Immature natural killer cell (primary cell): Measurements from ENCODE around the gene CTR9. TPM values are rescaled to one million over a fixed set of nuclear protein-coding genes. Genes with fewer than 3 reads are reported as not detected.

ENCODE experiments used
- DNase-seq, 3 donors: peaks; one replicate each; pipeline ENCODE4 v3.0.0; 2022; ENCODE audit warnings: mixed read lengths in 1 of 3
- H3K27ac Mint-ChIP-seq, 6 donors: one replicate each; pipeline ENCODE4 v1.8.0; 2020; ENCODE audit warnings: mixed read lengths in 6 of 6, mild to moderate bottlenecking in 5 of 6, inconsistent platforms in 4 of 6, moderate library complexity in 3 of 6
- H3K27me3 Mint-ChIP-seq, 3 donors: one replicate each; pipeline ENCODE4 v1.8.0; 2020 to 2021; ENCODE audit warnings: low read depth in 3 of 3, mild to moderate bottlenecking in 3 of 3, mixed read lengths in 3 of 3, moderate library complexity in 3 of 3, inconsistent platforms in 1 of 3
- H3K36me3 Mint-ChIP-seq, 3 donors: one replicate each; pipeline ENCODE4 v1.8.0; 2020; ENCODE audit warnings: mixed read lengths in 3 of 3, inconsistent platforms in 2 of 3, mild to moderate bottlenecking in 2 of 3
- H3K4me1 Mint-ChIP-seq, 2 donors: one replicate each; pipeline ENCODE4 v1.8.0; 2020; ENCODE audit warnings: inconsistent platforms in 2 of 2, mild to moderate bottlenecking in 2 of 2, mixed read lengths in 2 of 2, moderate library complexity in 1 of 2
- H3K4me3 Mint-ChIP-seq, 5 donors: one replicate each; pipeline ENCODE4 v1.8.0; 2020; ENCODE audit warnings: mild to moderate bottlenecking in 5 of 5, mixed read lengths in 5 of 5, inconsistent platforms in 3 of 5, moderate library complexity in 3 of 5
- H3K9me3 Mint-ChIP-seq, 6 donors: one replicate each; pipeline ENCODE4 v1.8.0; 2020; ENCODE audit warnings: mild to moderate bottlenecking in 6 of 6, mixed read lengths in 6 of 6, inconsistent platforms in 4 of 6, moderate library complexity in 3 of 6
- polyA plus RNA-seq, 3 donors: library from polyadenylated mRNA; unstranded; fragments of 300-500 nt; fragmentation: Illumina TruSeq; gene quantifications; one replicate each; pipeline ENCODE4 v1.2.3, GENCODE V29; 2021

CTR9 gene
- polyA plus RNA-seq, 3 donors from 2014 or later, result 32.6 to 68.0 (median 43.2) TPM

DNA sequence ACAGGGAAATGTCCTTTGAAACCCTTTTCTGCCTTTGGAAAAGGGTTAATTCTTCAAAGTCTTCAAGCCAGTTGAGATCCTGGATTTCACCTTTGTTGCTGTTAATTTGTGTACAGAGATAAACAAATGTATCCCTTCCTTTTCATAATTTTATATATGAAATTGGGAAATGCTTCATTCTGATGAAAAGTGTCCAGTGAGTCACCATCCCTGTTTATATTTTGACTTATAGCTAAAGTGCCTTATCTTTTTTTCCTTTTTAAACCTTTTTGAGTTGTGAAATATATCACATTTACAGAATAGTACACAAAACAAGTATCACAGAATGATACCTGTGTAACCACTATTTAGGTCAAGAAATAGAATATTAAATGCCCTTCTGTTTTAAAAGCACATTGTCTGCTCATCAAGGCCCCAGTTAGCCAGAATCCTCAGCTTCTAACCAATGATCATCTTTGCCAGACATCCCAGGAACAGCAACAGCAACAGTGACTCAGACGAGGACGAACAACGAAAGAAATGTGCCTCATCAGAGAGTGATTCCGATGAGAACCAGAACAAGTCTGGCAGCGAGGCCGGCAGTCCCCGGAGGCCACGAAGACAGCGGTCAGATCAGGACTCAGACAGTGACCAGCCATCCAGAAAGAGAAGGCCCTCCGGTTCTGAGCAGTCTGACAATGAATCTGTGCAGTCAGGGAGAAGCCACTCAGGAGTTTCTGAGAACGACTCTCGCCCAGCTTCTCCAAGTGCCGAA lies 27.3 kb downstream of the CTR9 start:
- H3K4me1 Mint-ChIP-seq, result no peaks in the 10 kb centered on the region

DNA sequence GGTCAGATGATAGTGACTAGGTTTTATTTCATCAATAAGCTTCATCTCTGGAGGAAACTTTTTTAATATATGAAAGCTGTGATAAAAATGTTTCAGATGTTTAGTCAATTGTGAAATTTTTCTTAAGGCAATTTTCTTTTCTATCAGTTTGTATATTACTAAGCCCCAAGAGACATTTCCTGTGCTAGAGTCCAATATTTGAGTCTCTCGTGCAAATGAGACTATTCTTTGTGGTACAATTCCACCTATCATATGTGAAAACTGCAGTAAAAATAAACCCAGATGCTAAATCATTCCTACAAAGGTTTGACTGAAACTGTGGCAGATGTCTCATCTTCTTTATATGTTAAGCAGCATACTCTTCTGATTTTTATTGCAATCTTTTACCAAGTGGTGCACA lies 28.0 kb downstream of the CTR9 start:
- H3K36me3 Mint-ChIP-seq, result peaks cover 18 to 46% (median 34%) of the 10 kb centered on the region in 3 donors
- H3K9me3 Mint-ChIP-seq, result no peaks in the 10 kb centered on the region
- no peaks in the 10 kb centered on the region for H3K4me1 Mint-ChIP-seq
- H3K27ac Mint-ChIP-seq, result peak overlapping the region in 2 of 6 donors; percentile 29 to 41
- peaks cover 0 to 7% (median 0%) of the 10 kb centered on the region in 3 donors for H3K27me3 Mint-ChIP-seq
- no peak overlapping the region for H3K4me3 Mint-ChIP-seq
- DNase-seq, result no peak

More for the DNA sequence above, 27.3 kb downstream of the CTR9 start:
- Mint-ChIP-seq H3K36me3 (peaks cover 18 to 53% (median 39%) of the 10 kb centered on the region in 3 donors), H3K4me3 (no peak overlapping the region), H3K27me3 (peaks cover 0 to 7% (median 0%) of the 10 kb centered on the region in 3 donors), H3K9me3 (no peaks in the 10 kb centered on the region), H3K27ac (peak overlapping the region in 2 of 6 donors; percentile 21 to 44)
- DNase-seq, result no peak

DNA sequence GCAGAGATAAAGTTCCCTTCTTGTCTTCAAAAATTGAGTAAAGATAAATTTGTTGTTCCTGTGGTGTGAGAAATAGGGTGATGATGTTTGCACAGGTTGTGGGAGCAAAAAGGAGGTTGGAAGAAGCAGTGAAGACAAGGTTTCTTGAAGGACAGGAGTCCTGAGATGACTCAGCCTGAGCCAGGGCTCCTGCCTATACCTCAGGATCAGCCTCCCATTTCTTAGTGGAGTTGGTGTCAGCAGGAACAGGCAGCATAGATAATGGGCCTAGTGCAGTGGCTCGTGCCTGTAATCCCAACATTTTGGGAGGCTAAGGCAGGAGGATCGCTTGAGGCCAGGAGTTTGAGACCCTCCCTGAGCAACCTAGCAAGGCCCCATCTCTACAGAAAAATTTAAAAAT lies 29.0 kb downstream of the CTR9 start:
- DNase-seq, result no peak
- Mint-ChIP-seq H3K4me1 (no peaks in the 10 kb centered on the region), H3K27me3 (peaks cover 0 to 5% (median 0%) of the 10 kb centered on the region in 3 donors), H3K4me3 (no peak overlapping the region), H3K27ac (peak overlapping the region in 2 of 6 donors; percentile 5 to 76), H3K36me3 (peaks cover 10 to 37% (median 24%) of the 10 kb centered on the region in 3 donors), H3K9me3 (no peaks in the 10 kb centered on the region)

DNA sequence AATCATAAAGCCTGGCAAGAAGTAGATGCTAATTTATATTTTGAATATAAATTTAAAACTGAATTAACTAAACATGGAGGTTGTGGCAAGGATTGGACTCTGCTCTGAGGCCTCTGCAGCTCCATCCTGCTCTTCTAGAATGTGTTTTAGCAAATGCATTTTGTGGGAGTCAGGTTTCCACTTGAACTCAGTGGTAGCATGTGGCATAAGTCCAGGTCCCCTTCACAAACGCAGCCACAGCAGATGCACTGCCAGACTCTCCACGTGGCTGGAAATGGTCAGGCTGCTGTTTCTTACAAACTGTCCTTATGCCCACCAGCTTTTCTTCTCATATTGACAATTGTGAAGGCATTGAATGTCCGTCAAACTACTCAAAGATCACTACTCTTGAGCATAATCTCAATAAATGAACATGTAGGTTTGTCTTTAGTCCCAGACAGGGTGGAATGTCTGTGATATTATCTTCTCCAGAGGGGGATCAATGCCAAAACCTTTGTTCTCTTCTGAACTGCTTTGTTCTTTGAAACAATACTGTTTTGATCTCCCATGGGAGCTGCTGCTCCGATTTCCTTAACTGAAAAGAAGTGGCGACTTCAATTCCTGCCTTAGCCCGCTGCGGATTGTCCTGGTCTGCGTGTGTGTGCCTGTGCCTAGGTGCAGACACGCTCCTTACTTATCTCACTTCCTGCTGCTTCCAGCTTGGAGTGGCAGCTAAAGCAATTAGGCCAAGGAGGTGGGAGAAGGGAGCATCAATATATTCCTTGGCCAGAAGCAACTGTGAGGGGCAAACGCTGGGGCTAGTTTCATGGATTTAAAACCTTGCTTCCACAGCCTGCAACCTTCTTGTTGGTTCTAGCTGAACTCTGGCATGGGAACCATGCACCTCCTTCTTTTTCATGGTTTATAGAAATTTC lies 33.4 kb downstream of the CTR9 start:
- Mint-ChIP-seq H3K4me1 (no peaks in the 10 kb centered on the region), H3K9me3 (no peaks in the 10 kb centered on the region), H3K4me3 (no peak overlapping the region), H3K27ac (no peak overlapping the region), H3K27me3 (peaks cover 0 to 3% (median 0%) of the 10 kb centered on the region in 3 donors), H3K36me3 (peaks cover 0 to 7% (median 0%) of the 10 kb centered on the region in 3 donors)
- DNase-seq, result no peak

DNA sequence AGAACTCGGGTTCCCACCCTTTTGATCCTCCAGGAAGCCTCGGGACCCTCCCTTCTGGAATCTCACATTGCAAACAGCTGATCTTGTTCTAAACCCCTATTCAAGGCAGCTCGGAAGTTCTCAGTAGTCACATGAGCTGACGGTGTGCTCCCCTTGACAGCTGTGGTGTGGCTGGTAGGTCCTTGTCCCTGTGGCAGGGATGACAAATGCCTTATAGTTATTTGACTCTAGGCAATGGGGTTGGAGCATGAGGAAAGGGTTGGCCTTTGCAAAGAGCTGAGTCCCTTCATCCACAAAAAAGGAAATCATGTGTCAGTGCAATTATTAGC lies 34.1 kb downstream of the CTR9 start:
- H3K27ac Mint-ChIP-seq, result no peak overlapping the region
- DNase-seq, result no peak
- H3K27me3 Mint-ChIP-seq, result no peaks in the 10 kb centered on the region

DNA sequence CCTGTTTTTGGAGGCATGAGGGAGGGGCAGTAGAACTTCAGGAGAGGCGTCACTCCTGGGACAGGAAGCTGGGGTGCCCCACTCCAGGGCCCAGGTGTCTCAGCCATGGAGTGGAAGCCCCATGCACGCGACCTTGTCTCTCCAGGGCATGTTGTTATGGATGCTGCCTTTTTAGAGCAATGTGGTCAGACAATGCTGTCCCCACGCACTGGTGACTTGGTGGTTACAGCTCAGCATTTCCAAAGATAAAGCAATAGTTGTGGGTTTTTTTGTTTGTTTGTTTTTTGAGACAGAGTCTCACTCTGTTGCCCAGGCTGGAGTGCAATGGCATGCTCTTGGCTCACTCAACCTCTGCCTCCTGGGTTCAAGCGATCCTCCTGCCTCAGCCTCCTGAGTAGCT lies 35.4 kb downstream of the CTR9 start:
- H3K4me1 Mint-ChIP-seq, result no peaks in the 10 kb centered on the region
- H3K4me3 Mint-ChIP-seq, result no peak overlapping the region
- peaks cover 0 to 4% (median 0%) of the 10 kb centered on the region in 3 donors for H3K27me3 Mint-ChIP-seq
- no peak for DNase-seq
- no peaks in the 10 kb centered on the region for H3K36me3 Mint-ChIP-seq
- no peaks in the 10 kb centered on the region for H3K9me3 Mint-ChIP-seq
- H3K27ac Mint-ChIP-seq, result no peak overlapping the region

More for the DNA sequence above, 34.1 kb downstream of the CTR9 start:
- no peak overlapping the region for H3K4me3 Mint-ChIP-seq
- no peaks in the 10 kb centered on the region for H3K4me1 Mint-ChIP-seq
- peaks cover 0 to 3% (median 0%) of the 10 kb centered on the region in 3 donors for H3K36me3 Mint-ChIP-seq
- no peaks in the 10 kb centered on the region for H3K9me3 Mint-ChIP-seq

DNA sequence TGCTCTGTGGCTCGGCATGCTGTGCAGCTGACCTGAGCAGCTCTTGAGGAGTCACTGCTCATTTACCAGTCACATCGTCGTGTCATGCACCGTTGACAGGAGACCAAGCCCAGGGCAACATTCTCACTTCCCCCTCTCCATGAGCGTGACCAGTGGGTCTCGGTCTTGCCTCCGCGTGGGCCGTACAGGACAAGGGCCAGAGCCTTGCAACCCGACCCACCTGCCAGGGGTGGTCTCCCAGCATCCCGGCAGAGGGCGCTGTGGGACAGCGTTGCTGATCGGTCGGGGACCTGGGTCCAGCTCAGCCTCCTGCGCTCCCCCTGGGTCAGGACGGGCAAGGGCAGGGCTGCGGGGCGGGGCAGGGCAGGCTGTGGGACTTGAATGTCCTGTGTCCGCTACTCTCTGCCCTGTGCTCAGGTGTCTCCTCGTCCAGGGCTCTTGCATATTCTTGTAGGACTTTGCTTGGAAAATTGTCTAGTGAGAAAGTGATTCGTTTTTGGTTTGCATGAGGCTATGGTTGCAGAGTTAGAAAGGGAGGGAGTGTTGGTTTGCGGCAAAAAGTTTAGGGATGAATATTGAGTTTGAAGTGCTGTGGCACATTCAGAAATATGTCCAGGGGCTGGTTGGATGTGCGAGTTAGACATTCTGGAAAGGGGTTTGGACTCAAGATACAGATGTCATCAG lies 41.5 kb downstream of the CTR9 start:
- peaks cover 0 to 13% (median 10%) of the 10 kb centered on the region in 3 donors for H3K36me3 Mint-ChIP-seq
- peak overlapping the region in 1 of 6 donors; percentile 18 for H3K27ac Mint-ChIP-seq
- DNase-seq, result peak; percentile 75 to 80 (median 77)

DNA sequence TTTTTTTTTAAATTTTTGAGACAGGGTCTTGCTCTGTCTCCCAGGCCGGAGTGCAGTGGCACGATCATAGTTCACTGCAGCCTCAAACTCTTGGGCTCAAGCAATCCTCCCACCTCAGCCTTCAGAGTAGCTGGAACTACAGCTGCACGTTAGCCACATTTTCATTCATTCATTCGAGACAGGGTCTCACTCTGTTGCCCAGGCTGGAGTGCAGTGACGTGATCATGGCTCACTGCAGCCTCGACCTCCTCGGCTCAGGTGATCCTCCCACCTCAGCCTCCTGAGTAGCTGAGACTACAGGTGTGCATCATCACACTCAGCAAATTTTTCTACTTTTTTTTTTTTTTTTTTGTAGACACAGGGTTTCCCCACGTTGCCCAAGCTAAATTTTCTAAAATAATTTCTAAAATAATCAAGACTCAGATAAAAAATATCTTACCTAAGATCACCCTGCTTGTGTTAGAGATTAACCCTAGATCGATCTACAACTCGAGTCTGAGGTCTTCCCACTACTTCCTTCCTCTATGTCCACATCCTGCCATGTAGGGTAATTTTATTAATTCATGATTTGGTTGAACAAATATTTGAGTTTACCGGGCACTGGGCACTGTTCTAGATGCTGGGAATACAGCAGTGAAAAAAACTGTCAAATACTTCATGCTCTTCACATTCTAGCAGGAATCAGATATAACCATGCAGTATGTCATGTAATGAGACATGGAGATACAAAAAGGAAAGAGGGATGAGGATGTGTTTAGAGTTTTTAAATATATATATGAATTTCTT lies 42.6 kb downstream of the CTR9 start:
- Mint-ChIP-seq H3K36me3 (peaks cover 0 to 17% (median 10%) of the 10 kb centered on the region in 3 donors), H3K4me3 (peak overlapping the region in 2 of 5 donors; percentile 6 to 43), H3K4me1 (peaks cover 27 to 42% of the 10 kb centered on the region in 2 donors), H3K27me3 (peaks cover 0 to 11% (median 2%) of the 10 kb centered on the region in 3 donors), H3K27ac (no peak overlapping the region), H3K9me3 (no peaks in the 10 kb centered on the region)
- no peak for DNase-seq

More for the DNA sequence above, 41.5 kb downstream of the CTR9 start:
- Mint-ChIP-seq H3K9me3 (no peaks in the 10 kb centered on the region), H3K27me3 (peaks cover 0 to 8% (median 2%) of the 10 kb centered on the region in 3 donors), H3K4me3 (peak overlapping the region in 2 of 5 donors; percentile 3 to 12), H3K4me1 (peaks cover 23 to 32% of the 10 kb centered on the region in 2 donors)

DNA sequence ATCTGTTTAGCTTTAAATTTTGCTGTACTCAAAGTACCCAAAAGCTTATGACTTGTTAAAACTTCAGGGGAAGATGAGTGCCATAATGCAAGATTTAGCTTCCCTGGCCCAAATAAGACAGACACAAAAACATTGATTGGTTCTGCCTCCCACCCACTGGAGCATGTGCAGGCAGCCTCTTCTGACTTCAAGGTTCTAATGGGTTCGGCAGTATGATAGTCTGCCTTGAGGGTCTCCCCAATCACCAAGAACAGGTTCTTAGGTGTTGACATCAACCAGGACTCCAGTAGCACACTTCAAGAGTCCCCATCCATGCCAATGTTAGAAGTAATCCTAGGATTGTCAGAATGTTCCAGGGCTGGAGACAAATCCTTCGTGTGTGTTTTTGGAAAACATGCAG lies 45.1 kb downstream of the CTR9 start:
- peaks cover 17 to 41% (median 27%) of the 10 kb centered on the region in 3 donors for H3K36me3 Mint-ChIP-seq
- peaks cover 40 to 67% of the 10 kb centered on the region in 2 donors for H3K4me1 Mint-ChIP-seq
- peak overlapping the region in 1 of 6 donors; percentile 35 for H3K27ac Mint-ChIP-seq

DNA sequence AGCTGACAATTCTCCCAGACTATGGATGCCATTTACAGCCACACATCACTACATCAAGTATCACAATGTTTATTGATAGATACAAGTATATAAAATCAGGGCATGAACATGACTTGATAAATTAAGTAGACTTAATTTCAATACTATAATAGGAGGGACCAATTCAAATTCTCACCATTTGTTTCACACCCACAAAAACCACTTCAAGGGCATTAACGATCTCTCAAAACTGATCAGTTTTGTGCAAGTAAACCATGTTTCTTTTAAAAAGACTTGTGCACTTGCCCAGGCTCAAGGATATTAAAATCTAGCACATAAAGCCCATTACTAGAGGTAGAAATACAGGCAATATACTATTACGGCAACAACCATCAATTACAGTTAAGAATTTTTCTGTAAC lies 46.0 kb downstream of the CTR9 start:
- peaks cover 0 to 7% (median 0%) of the 10 kb centered on the region in 3 donors for H3K27me3 Mint-ChIP-seq
- H3K4me3 Mint-ChIP-seq, result no peak overlapping the region
- no peak for DNase-seq
- H3K36me3 Mint-ChIP-seq, result peaks cover 19 to 49% (median 34%) of the 10 kb centered on the region in 3 donors
- H3K9me3 Mint-ChIP-seq, result no peaks in the 10 kb centered on the region
- peaks cover 42 to 75% of the 10 kb centered on the region in 2 donors for H3K4me1 Mint-ChIP-seq
- H3K27ac Mint-ChIP-seq, result peak overlapping the region in 5 of 6 donors; percentile 10 to 67 (median 39)

More for the DNA sequence above, 45.1 kb downstream of the CTR9 start:
- Mint-ChIP-seq H3K4me3 (no peak overlapping the region), H3K9me3 (no peaks in the 10 kb centered on the region), H3K27me3 (peaks cover 0 to 7% (median 2%) of the 10 kb centered on the region in 3 donors)
- DNase-seq, result no peak

DNA sequence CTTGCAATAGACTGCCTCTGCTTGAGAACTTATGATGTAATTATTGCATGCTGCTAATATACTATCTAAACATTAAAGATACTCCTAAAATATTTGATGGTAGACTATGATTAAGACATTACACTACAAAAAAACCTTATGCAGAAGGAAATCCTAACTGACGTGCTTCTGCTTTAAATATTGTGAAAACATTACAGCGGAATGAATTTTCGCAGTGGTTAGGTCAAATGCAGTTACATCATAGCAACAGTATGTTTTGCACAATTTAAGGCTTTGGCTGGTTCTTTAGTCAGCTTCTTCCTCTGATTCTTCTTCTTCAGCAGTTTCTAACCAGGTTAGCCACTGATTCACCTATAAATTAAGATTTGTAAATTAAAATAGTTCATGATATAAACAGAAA lies 46.5 kb downstream of the CTR9 start:
- H3K36me3 Mint-ChIP-seq, result peaks cover 23 to 52% (median 38%) of the 10 kb centered on the region in 3 donors
- H3K4me3 Mint-ChIP-seq, result no peak overlapping the region
- H3K27me3 Mint-ChIP-seq, result peaks cover 0 to 7% (median 0%) of the 10 kb centered on the region in 3 donors
- DNase-seq, result no peak
- H3K4me1 Mint-ChIP-seq, result peaks cover 42 to 74% of the 10 kb centered on the region in 2 donors
- H3K9me3 Mint-ChIP-seq, result no peaks in the 10 kb centered on the region
- H3K27ac Mint-ChIP-seq, result peak overlapping the region in 1 of 6 donors; percentile 39

DNA sequence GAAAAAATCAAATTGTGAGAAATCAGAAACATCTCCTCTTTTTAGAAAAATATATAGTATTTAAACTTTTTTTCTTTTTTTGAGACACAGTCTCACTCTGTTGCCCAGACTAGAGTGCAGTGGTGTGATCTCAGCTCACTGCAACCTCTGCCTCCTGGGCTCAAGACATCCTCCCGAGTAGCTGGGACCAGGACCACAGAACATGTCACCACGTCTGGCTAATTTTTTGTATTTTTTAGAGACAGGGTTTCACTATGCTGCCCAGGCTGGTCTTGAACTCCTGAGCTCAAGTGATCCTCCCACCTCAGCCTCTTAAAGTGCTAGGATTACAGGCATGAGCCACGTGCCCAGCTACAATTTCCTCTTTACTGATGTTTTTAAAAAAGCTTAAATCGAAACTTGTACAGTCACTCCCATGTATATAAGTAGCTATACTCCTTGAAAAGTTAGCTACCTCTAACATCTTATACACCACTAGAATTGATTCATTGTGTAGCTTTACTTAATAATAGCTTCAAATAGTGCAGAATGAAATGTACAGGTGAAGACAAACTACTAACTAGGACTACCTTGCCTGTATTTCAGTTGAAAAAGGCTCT lies 47.4 kb downstream of the CTR9 start:
- Mint-ChIP-seq H3K27ac (peak overlapping the region in 4 of 6 donors; percentile 23 to 78 (median 38)), H3K36me3 (peaks cover 25 to 55% (median 42%) of the 10 kb centered on the region in 3 donors), H3K27me3 (peaks cover 0 to 2% (median 0%) of the 10 kb centered on the region in 3 donors), H3K4me1 (peaks cover 38 to 70% of the 10 kb centered on the region in 2 donors), H3K9me3 (no peaks in the 10 kb centered on the region), H3K4me3 (no peak overlapping the region)
- no peak for DNase-seq
